HepG2 (cell line): ENCODE results near the gene C11orf68. TPM values are rescaled to one million over a fixed set of nuclear protein-coding genes. Genes with fewer than 3 reads are reported as not detected.

Source experiments
- ADNP ChIP-seq: sonication (generic); formaldehyde crosslinking; IDR thresholded peaks from 2 replicates; pipeline ENCODE4 v1.4.0; 2020; ENCODE audit warnings: missing genetic modification reagents
- ATM ChIP-seq: fragments of 450-650 bp; IDR thresholded peaks from 2 replicates; pipeline ENCODE4 v1.7.1; 2017; ENCODE audit warnings: mild to moderate bottlenecking, borderline replicate concordance
- JARID2 ChIP-seq: sonication (generic); formaldehyde crosslinking; IDR thresholded peaks from 2 replicates; pipeline ENCODE4 v1.8.1; 2023; ENCODE audit warnings: missing genetic modification reagents, inconsistent platforms; ENCODE audit not compliant: insufficient replicate concordance
- KLF11 ChIP-seq: IDR thresholded peaks from 2 replicates; pipeline ENCODE4 v1.6.1; 2016; ENCODE audit warnings: missing compliant biosample characterization
- MIER2 ChIP-seq: IDR thresholded peaks from 2 replicates; pipeline ENCODE4 v1.6.1; 2016; ENCODE audit warnings: missing biosample characterization, missing genetic modification reagents
- PITX1 ChIP-seq: sonication (generic); formaldehyde crosslinking; IDR thresholded peaks from 2 replicates; pipeline ENCODE4 v1.5.1; 2020; ENCODE audit warnings: mild to moderate bottlenecking, missing genetic modification reagents
- PRMT3 ChIP-seq: sonication (generic); formaldehyde crosslinking; IDR thresholded peaks from 2 replicates; pipeline ENCODE4 v1.8.1; 2022; ENCODE audit warnings: low read depth, mild to moderate bottlenecking, moderate library complexity, missing genetic modification reagents, borderline replicate concordance
- RCOR2 ChIP-seq: IDR thresholded peaks from 2 replicates; pipeline ENCODE4 v1.6.1; 2016; ENCODE audit warnings: missing biosample characterization, missing genetic modification reagents
- SPEN ChIP-seq: sonication (generic); formaldehyde crosslinking; IDR thresholded peaks from 2 replicates; pipeline ENCODE4 v1.5.1; 2020; ENCODE audit warnings: low read depth, mild to moderate bottlenecking, missing genetic modification reagents
- SRF ChIP-seq: IDR thresholded peaks from 2 replicates; pipeline ENCODE4 v1.6.1; 2011; ENCODE audit warnings: mild to moderate bottlenecking, low read depth, low read length, moderate library complexity
- ZFX ChIP-seq: sonication (generic); formaldehyde crosslinking; IDR thresholded peaks from 2 replicates; pipeline ENCODE4 v1.4.0; 2020; ENCODE audit warnings: mild to moderate bottlenecking, low read depth, missing genetic modification reagents, moderate library complexity
- ZKSCAN5 ChIP-seq: sonication (generic); formaldehyde crosslinking; IDR thresholded peaks from 2 replicates; pipeline ENCODE4 v1.5.1; 2020; ENCODE audit warnings: mild to moderate bottlenecking, missing genetic modification reagents
- ZMYM4 ChIP-seq: sonication (generic); formaldehyde crosslinking; IDR thresholded peaks from 2 replicates; pipeline ENCODE4 v1.8.1; 2023; ENCODE audit warnings: mild to moderate bottlenecking, missing genetic modification reagents
- ZNF232 ChIP-seq: sonication (generic); formaldehyde crosslinking; IDR thresholded peaks from 2 replicates; pipeline ENCODE4 v1.4.0; 2020; ENCODE audit warnings: missing genetic modification reagents, borderline replicate concordance
- ZNF496 ChIP-seq: sonication (generic); formaldehyde crosslinking; IDR thresholded peaks from 2 replicates; pipeline ENCODE4 v1.8.1; 2023; ENCODE audit warnings: mild to moderate bottlenecking, moderate library complexity, missing genetic modification reagents; ENCODE audit not compliant: insufficient replicate concordance
- ZNF570 ChIP-seq: sonication (generic); formaldehyde crosslinking; IDR thresholded peaks from 2 replicates; pipeline ENCODE4 v1.4.0; 2020; ENCODE audit warnings: mild to moderate bottlenecking, missing genetic modification reagents, borderline replicate concordance
- ZNF614 ChIP-seq: IDR thresholded peaks from 2 replicates; pipeline ENCODE4 v1.6.1; 2018; ENCODE audit warnings: missing biosample characterization, missing genetic modification reagents, inconsistent platforms, borderline replicate concordance
- polyA plus RNA-seq, 8 experiments: library from polyadenylated mRNA; depleted of rRNA in 3 of 8; stranded (reverse) in 7 of 8; unstranded in 1 of 8; fragments of >200 nt; fragmentation: Illumina TruSeq in 4 of 8; extraction: Trizol in 4 of 8; gene quantifications; 2 replicates each; pipeline versions ENCODE4 v1.2.1 to v1.2.3, GENCODE V29; 2011 to 2016; ENCODE audit warnings: low read depth in 4 of 8, missing spikeins in 1 of 8, mixed read lengths in 1 of 8; ENCODE audit not compliant: insufficient read depth in 1 of 8
- total RNA-seq, 5 experiments: library from RNA; depleted of rRNA; stranded (reverse); fragments of >200 nt; fragmentation: Illumina TruSeq; extraction: Trizol; gene quantifications; 2 replicates each; pipeline ENCODE4 v1.2.3, GENCODE V29; 2016; ENCODE audit warnings: low read depth in 1 of 5
- TF ChIP-seq, protein P1 (sequence below): IDR thresholded peaks from 2 replicates; pipeline ENCODE4 v1.6.1; 2016; ENCODE audit warnings: missing compliant biosample characterization, missing genetic modification reagents, borderline replicate concordance
- TF ChIP-seq, protein P2 (sequence below): sonication (generic); formaldehyde crosslinking; IDR thresholded peaks from 2 replicates; pipeline ENCODE4 v1.4.0; 2020; ENCODE audit warnings: missing genetic modification reagents, borderline replicate concordance
- TF ChIP-seq, protein P3 (sequence below): sonication (generic); formaldehyde crosslinking; IDR thresholded peaks from 2 replicates; pipeline ENCODE4 v1.5.1; 2020; ENCODE audit warnings: missing genetic modification reagents, mild to moderate bottlenecking, borderline replicate concordance
- TF ChIP-seq, protein P4 (sequence below): sonication (generic); formaldehyde crosslinking; IDR thresholded peaks from 2 replicates; pipeline ENCODE4 v1.8.1; 2023; ENCODE audit warnings: mild to moderate bottlenecking, missing genetic modification reagents, borderline replicate concordance
- TF ChIP-seq, protein P5 (sequence below): sonication (generic); formaldehyde crosslinking; IDR thresholded peaks from 2 replicates; pipeline ENCODE4 v1.4.0; 2020; ENCODE audit warnings: missing genetic modification reagents
- TF ChIP-seq, protein P6 (sequence below): sonication (generic); formaldehyde crosslinking; IDR thresholded peaks from 2 replicates; pipeline ENCODE4 v1.4.0; 2020; ENCODE audit warnings: mild to moderate bottlenecking, missing genetic modification reagents

The C11orf68 gene
- total and polyA plus RNA-seq, 2 of the 13 experiments (the other 11 are each of a cell fraction or from before 2014, with no cell fraction given): 8.4 to 28.3 TPM

DNA sequence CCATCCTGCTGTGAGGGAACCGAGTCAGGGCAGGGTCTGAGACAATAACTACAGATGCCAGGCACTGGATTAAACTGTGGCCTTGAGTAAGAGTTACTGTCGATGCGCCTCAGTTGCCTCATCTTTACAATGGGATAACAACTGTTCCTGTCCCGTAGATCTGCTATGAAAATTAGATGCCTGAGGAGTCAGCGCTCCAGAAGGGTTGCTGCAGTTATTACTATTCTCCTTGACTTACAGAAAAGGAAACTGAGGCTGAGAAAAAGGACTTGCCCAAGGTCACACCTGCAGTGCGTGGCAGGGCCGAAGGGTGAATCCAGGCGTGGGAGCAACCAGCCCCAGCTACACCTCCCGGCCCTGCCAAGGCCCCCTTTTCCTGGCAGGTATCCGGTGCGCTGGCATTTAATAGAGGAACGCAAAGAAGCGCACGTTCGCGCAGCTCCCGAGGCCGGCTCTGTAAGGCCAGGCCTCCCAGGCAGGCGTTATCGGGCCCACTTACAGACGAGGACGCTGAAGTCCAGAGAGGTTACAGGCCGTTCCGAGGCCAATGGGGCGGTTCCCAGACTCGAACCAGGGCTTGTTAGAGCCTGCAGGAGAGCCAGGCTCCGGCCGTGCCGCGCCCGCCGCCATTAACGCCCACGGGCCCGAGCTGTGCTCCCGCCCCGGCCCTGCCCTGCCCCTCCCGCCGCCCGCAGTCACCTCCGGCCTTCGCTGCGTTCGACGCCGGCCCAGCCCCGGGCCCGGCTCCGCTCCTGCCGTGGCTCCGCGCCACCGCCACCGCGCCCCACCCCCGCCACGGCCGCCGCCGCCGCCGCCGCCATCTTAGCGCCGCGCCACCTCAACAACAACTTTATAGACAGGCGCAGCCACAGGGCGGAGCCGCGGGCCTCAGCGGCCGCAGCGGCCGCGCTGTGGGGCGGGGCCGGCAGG, at the start of gene C11orf68 (continued):
- TF ChIP-seq, protein P1, sequence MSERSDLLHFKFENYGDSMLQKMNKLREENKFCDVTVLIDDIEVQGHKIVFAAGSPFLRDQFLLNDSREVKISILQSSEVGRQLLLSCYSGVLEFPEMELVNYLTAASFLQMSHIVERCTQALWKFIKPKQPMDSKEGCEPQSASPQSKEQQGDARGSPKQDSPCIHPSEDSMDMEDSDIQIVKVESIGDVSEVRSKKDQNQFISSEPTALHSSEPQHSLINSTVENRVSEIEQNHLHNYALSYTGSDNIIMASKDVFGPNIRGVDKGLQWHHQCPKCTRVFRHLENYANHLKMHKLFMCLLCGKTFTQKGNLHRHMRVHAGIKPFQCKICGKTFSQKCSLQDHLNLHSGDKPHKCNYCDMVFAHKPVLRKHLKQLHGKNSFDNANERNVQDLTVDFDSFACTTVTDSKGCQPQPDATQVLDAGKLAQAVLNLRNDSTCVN: no peak
- no peak for TF ChIP-seq PRMT3
- TF ChIP-seq KLF11: no peak
- TF ChIP-seq, protein P2, sequence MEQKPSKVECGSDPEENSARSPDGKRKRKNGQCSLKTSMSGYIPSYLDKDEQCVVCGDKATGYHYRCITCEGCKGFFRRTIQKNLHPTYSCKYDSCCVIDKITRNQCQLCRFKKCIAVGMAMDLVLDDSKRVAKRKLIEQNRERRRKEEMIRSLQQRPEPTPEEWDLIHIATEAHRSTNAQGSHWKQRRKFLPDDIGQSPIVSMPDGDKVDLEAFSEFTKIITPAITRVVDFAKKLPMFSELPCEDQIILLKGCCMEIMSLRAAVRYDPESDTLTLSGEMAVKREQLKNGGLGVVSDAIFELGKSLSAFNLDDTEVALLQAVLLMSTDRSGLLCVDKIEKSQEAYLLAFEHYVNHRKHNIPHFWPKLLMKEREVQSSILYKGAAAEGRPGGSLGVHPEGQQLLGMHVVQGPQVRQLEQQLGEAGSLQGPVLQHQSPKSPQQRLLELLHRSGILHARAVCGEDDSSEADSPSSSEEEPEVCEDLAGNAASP: no peak
- no peak for TF ChIP-seq ZKSCAN5 (CRISPR knock-in tag)
- TF ChIP-seq ADNP: 0 out of 2 replicates have a peak, but pooled peaks have one; percentile 57
- TF ChIP-seq SPEN (CRISPR knock-in tag): 0 out of 2 replicates have a peak, but pooled peaks have one; percentile 5
- TF ChIP-seq, protein P3, sequence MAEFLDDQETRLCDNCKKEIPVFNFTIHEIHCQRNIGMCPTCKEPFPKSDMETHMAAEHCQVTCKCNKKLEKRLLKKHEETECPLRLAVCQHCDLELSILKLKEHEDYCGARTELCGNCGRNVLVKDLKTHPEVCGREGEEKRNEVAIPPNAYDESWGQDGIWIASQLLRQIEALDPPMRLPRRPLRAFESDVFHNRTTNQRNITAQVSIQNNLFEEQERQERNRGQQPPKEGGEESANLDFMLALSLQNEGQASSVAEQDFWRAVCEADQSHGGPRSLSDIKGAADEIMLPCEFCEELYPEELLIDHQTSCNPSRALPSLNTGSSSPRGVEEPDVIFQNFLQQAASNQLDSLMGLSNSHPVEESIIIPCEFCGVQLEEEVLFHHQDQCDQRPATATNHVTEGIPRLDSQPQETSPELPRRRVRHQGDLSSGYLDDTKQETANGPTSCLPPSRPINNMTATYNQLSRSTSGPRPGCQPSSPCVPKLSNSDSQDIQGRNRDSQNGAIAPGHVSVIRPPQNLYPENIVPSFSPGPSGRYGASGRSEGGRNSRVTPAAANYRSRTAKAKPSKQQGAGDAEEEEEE (CRISPR knock-in tag): no peak
- no peak for TF ChIP-seq ZNF614 (CRISPR knock-in tag)
- TF ChIP-seq ATM: no peak
- TF ChIP-seq ZNF232 (CRISPR knock-in tag): no peak
- no peak for TF ChIP-seq ZNF570 (CRISPR knock-in tag)
- TF ChIP-seq JARID2 (CRISPR knock-in tag): no peak
- TF ChIP-seq ZNF496 (CRISPR knock-in tag): no peak
- no peak for TF ChIP-seq ZMYM4 (CRISPR knock-in tag)
- no peak for TF ChIP-seq MIER2 (CRISPR knock-in tag)
- TF ChIP-seq, protein P4, sequence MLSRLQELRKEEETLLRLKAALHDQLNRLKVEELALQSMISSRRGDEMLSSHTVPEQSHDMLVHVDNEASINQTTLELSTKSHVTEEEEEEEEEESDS (CRISPR knock-in tag): no peak
- no peak for TF ChIP-seq SRF
- TF ChIP-seq RCOR2: peak; percentile 57; the same call in 1 of the 2 replicates
- TF ChIP-seq, protein P5, sequence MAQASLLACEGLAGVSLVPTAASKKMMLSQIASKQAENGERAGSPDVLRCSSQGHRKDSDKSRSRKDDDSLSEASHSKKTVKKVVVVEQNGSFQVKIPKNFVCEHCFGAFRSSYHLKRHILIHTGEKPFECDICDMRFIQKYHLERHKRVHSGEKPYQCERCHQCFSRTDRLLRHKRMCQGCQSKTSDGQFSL (CRISPR knock-in tag): no peak
- peak; percentile 19 for TF ChIP-seq ZFX (CRISPR knock-in tag)
- TF ChIP-seq, protein P6, sequence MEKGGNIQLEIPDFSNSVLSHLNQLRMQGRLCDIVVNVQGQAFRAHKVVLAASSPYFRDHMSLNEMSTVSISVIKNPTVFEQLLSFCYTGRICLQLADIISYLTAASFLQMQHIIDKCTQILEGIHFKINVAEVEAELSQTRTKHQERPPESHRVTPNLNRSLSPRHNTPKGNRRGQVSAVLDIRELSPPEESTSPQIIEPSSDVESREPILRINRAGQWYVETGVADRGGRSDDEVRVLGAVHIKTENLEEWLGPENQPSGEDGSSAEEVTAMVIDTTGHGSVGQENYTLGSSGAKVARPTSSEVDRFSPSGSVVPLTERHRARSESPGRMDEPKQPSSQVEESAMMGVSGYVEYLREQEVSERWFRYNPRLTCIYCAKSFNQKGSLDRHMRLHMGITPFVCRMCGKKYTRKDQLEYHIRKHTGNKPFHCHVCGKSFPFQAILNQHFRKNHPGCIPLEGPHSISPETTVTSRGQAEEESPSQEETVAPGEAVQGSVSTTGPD: no peak
- no peak for TF ChIP-seq PITX1 (CRISPR knock-in tag)
